Activated T-cell treated with anti-CD3 and anti-CD28 coated beads, Interleukin-2, amount 50 U/mL, for 72 hours (primary cell): Measurements from ENCODE around the gene SLC19A1. TPM values are rescaled to one million over a fixed set of nuclear protein-coding genes. Genes with fewer than 3 reads are reported as not detected.

Experiments used
- ATAC-seq, 2 donors: fragments of 150-1000 bp; cut with Tn5 transposase; replicated peaks in 1 of 2; 2 replicates each; pipeline ENCODE4 v1.10.0; 2021; ENCODE audit warnings: moderate library complexity in 2 of 2, mild to moderate bottlenecking in 1 of 2
- DNase-seq, 2 donors: peaks; one replicate each; pipeline ENCODE4 v3.0.0; 2021 to 2022; ENCODE audit warnings: mixed read lengths in 1 of 2
- H3K27ac Mint-ChIP-seq: one replicate; pipeline ENCODE4 v1.8.0; 2022; ENCODE audit warnings: mild to moderate bottlenecking, moderate library complexity, mixed read lengths
- H3K27me3 Mint-ChIP-seq: one replicate; pipeline ENCODE4 v1.8.0; 2022; ENCODE audit warnings: low read depth, mixed read lengths
- H3K36me3 Mint-ChIP-seq, 2 donors: one replicate each; pipeline ENCODE4 v1.8.0; 2022; ENCODE audit warnings: mixed read lengths in 2 of 2, mild to moderate bottlenecking in 1 of 2; ENCODE audit not compliant: insufficient read depth in 2 of 2
- H3K4me1 Mint-ChIP-seq: one replicate; pipeline ENCODE4 v1.8.0; 2022; ENCODE audit warnings: low read depth, mixed read lengths
- H3K4me3 Mint-ChIP-seq, 2 donors: one replicate each; pipeline ENCODE4 v1.8.0; 2022; ENCODE audit warnings: mild to moderate bottlenecking in 2 of 2, mixed read lengths in 2 of 2, moderate library complexity in 2 of 2
- H3K9me3 Mint-ChIP-seq, 2 donors: one replicate each; pipeline ENCODE4 v1.8.0; 2022; ENCODE audit warnings: mixed read lengths in 2 of 2
- total RNA-seq, 2 donors: library from RNA; stranded (reverse); gene quantifications; one replicate each; pipeline ENCODE4 v1.2.3, GENCODE V29; 2022

The SLC19A1 gene
- total RNA-seq, 2 donors from 2014 or later, result 30.4 to 40.1 TPM

GRCh38 chr21:45551316-45551715 lies 9.1 kb upstream of the SLC19A1 start:
- Mint-ChIP-seq H3K4me1 (peaks cover 41% of the 10 kb centered on the region), H3K36me3 (peaks cover 1 to 3% of the 10 kb centered on the region in 2 donors), H3K9me3 (no peaks in the 10 kb centered on the region), H3K4me3 (peak overlapping the region; percentile 89 to 94), H3K27ac (peak overlapping the region; percentile 100), H3K27me3 (no peaks in the 10 kb centered on the region)
- DNase-seq, result peak; percentile 59
- ATAC-seq, result peak; percentile 65 to 66

GRCh38 chr21:45550522-45551210 lies 8.4 kb upstream of the SLC19A1 start:
- DNase-seq (peak; percentile 77 to 78), ATAC-seq (peak; percentile 64 to 65)
- Mint-ChIP-seq H3K36me3 (peaks cover 1 to 3% of the 10 kb centered on the region in 2 donors), H3K27ac (peak overlapping the region; percentile 100), H3K4me3 (peak overlapping the region; percentile 89 to 94), H3K4me1 (peaks cover 41% of the 10 kb centered on the region), H3K9me3 (no peaks in the 10 kb centered on the region), H3K27me3 (no peaks in the 10 kb centered on the region)

- DNase-seq (peak in 1 of 2 donors; percentile 34), ATAC-seq (no peak)
- H3K9me3 Mint-ChIP-seq, result no peaks in the 10 kb centered on the region
- H3K27ac Mint-ChIP-seq, result peak overlapping the region; percentile 100
- H3K4me1 Mint-ChIP-seq, result peaks cover 41% of the 10 kb centered on the region
- H3K36me3 Mint-ChIP-seq, result peaks cover 1 to 3% of the 10 kb centered on the region in 2 donors
- H3K27me3 Mint-ChIP-seq, result no peaks in the 10 kb centered on the region
- peak overlapping the region; percentile 89 to 94 for H3K4me3 Mint-ChIP-seq
Observed at GRCh38 chr21:45549626-45550463, 7.6 kb upstream of the SLC19A1 start.

GRCh38 chr21:45548711-45549491 lies 6.7 kb upstream of the SLC19A1 start:
- H3K27me3 Mint-ChIP-seq, result no peaks in the 10 kb centered on the region
- no peaks in the 10 kb centered on the region for H3K9me3 Mint-ChIP-seq
- peak overlapping the region; percentile 12 to 25 for H3K4me3 Mint-ChIP-seq
- DNase-seq, result no peak
- no peak for ATAC-seq
- peaks cover 0 to 1% of the 10 kb centered on the region in 2 donors for H3K36me3 Mint-ChIP-seq
- H3K4me1 Mint-ChIP-seq, result peaks cover 35% of the 10 kb centered on the region
- H3K27ac Mint-ChIP-seq, result peak overlapping the region; percentile 33

- ATAC-seq (no peak), DNase-seq (no peak)
- H3K4me3 Mint-ChIP-seq, result no peak overlapping the region
- no peaks in the 10 kb centered on the region for H3K9me3 Mint-ChIP-seq
- peaks cover 30% of the 10 kb centered on the region for H3K4me1 Mint-ChIP-seq
- no peaks in the 10 kb centered on the region for H3K27me3 Mint-ChIP-seq
- no peak overlapping the region for H3K27ac Mint-ChIP-seq
- H3K36me3 Mint-ChIP-seq, result peaks cover 0 to 1% of the 10 kb centered on the region in 2 donors
Observed at GRCh38 chr21:45547545-45547900, 5.3 kb upstream of the SLC19A1 start.

- peaks cover 27% of the 10 kb centered on the region for H3K4me1 Mint-ChIP-seq
- no peak for DNase-seq
- H3K9me3 Mint-ChIP-seq, result no peaks in the 10 kb centered on the region
Observed at GRCh38 chr21:45546636-45547544, 4.7 kb upstream of the SLC19A1 start.

GRCh38 chr21:45545691-45546531 lies 3.7 kb upstream of the SLC19A1 start:
- H3K27ac Mint-ChIP-seq, result no peak overlapping the region
- no peaks in the 10 kb centered on the region for H3K36me3 Mint-ChIP-seq

More at GRCh38 chr21:45546636-45547544, 4.7 kb upstream of the SLC19A1 start:
- no peak for ATAC-seq
- Mint-ChIP-seq H3K4me3 (no peak overlapping the region), H3K27me3 (no peaks in the 10 kb centered on the region), H3K27ac (no peak overlapping the region), H3K36me3 (peaks cover 0 to under 1% of the 10 kb centered on the region in 2 donors)

GRCh38 chr21:45545236-45545570 lies 3.0 kb upstream of the SLC19A1 start:
- Mint-ChIP-seq H3K9me3 (no peaks in the 10 kb centered on the region), H3K27ac (no peak overlapping the region), H3K4me1 (peaks cover 23% of the 10 kb centered on the region), H3K27me3 (no peaks in the 10 kb centered on the region), H3K36me3 (no peaks in the 10 kb centered on the region), H3K4me3 (no peak overlapping the region)
- DNase-seq (no peak), ATAC-seq (no peak)

More at GRCh38 chr21:45545691-45546531, 3.7 kb upstream of the SLC19A1 start:
- no peak for ATAC-seq
- Mint-ChIP-seq H3K4me1 (peaks cover 23% of the 10 kb centered on the region), H3K4me3 (no peak overlapping the region), H3K9me3 (no peaks in the 10 kb centered on the region), H3K27me3 (no peaks in the 10 kb centered on the region)
- no peak for DNase-seq

GRCh38 chr21:45544449-45545235 lies 2.4 kb upstream of the SLC19A1 start:
- Mint-ChIP-seq H3K4me1 (peaks cover 25% of the 10 kb centered on the region), H3K27me3 (no peaks in the 10 kb centered on the region), H3K27ac (no peak overlapping the region), H3K4me3 (no peak overlapping the region), H3K36me3 (no peaks in the 10 kb centered on the region), H3K9me3 (no peaks in the 10 kb centered on the region)
- ATAC-seq (no peak), DNase-seq (no peak)

- peak overlapping the region; percentile 64 to 70 for H3K4me3 Mint-ChIP-seq
- DNase-seq (no peak), ATAC-seq (no peak)
- H3K36me3 Mint-ChIP-seq, result no peaks in the 10 kb centered on the region
- no peaks in the 10 kb centered on the region for H3K9me3 Mint-ChIP-seq
- peaks cover 22% of the 10 kb centered on the region for H3K4me1 Mint-ChIP-seq
- no peaks in the 10 kb centered on the region for H3K27me3 Mint-ChIP-seq
- no peak overlapping the region for H3K27ac Mint-ChIP-seq
Observed at GRCh38 chr21:45543710-45544448, 1.6 kb upstream of the SLC19A1 start.

- Mint-ChIP-seq H3K27ac (no peak overlapping the region), H3K4me3 (peak overlapping the region; percentile 64 to 70), H3K4me1 (peaks cover 21% of the 10 kb centered on the region), H3K27me3 (no peaks in the 10 kb centered on the region), H3K36me3 (no peaks in the 10 kb centered on the region), H3K9me3 (no peaks in the 10 kb centered on the region)
- ATAC-seq (no peak), DNase-seq (no peak)
Observed at GRCh38 chr21:45543371-45543709, 1.1 kb upstream of the SLC19A1 start.
